Stimulated activated CD8-positive, alpha-beta memory T cell treated with anti-CD3 and anti-CD28 coated beads, Interleukin-7, amount 100 ng/mL, for 4 hours (primary cell): ENCODE results near the gene FRRS1L.

ENCODE experiments used
- DNase-seq, 2 donors: peaks; one replicate each; pipeline ENCODE4 v3.0.0-alpha.2; 2020; ENCODE audit warnings: low read depth in 2 of 2

Gene FRRS1L

GRCh38 chr9:109107402-109108240 lies 59.4 kb downstream of the FRRS1L start:
- DNase-seq, result no peak

- DNase-seq, result no peak
These were observed 65.2 kb downstream of the FRRS1L start for GRCh38 chr9:109101810-109102209.

GRCh38 chr9:109101202-109101595 lies 65.8 kb downstream of the FRRS1L start:
- no peak for DNase-seq

GRCh38 chr9:109100543-109101201 lies 66.4 kb downstream of the FRRS1L start:
- DNase-seq, result no peak

- DNase-seq, result no peak
These were observed 68.1 kb downstream of the FRRS1L start for GRCh38 chr9:109098960-109099308.

- DNase-seq, result no peak
These were observed 68.7 kb downstream of the FRRS1L start for GRCh38 chr9:109098171-109098959.

GRCh38 chr9:109097146-109097545 lies 69.9 kb downstream of the FRRS1L start:
- no peak for DNase-seq

GRCh38 chr9:109095321-109095720 lies 71.7 kb downstream of the FRRS1L start:
- no peak for DNase-seq

GRCh38 chr9:109094268-109094667 lies 72.8 kb downstream of the FRRS1L start:
- no peak for DNase-seq

GRCh38 chr9:109092587-109092986 lies 74.5 kb downstream of the FRRS1L start:
- DNase-seq, result no peak

- DNase-seq, result no peak
These were observed 74.9 kb downstream of the FRRS1L start for GRCh38 chr9:109092051-109092580.

GRCh38 chr9:109088221-109088620 lies 78.8 kb downstream of the FRRS1L start:
- no peak for DNase-seq

- DNase-seq, result no peak
These were observed 79.3 kb downstream of the FRRS1L start for GRCh38 chr9:109087795-109088194.

GRCh38 chr9:109086221-109086620 lies 80.8 kb downstream of the FRRS1L start:
- DNase-seq, result no peak

- DNase-seq, result no peak
These were observed 81.5 kb downstream of the FRRS1L start for GRCh38 chr9:109085510-109085909.

- DNase-seq, result no peak
These were observed 83.1 kb downstream of the FRRS1L start for GRCh38 chr9:109083813-109084405.

GRCh38 chr9:109083141-109083540 lies 83.9 kb downstream of the FRRS1L start:
- no peak for DNase-seq

GRCh38 chr9:109082091-109082620 lies 84.9 kb downstream of the FRRS1L start:
- no peak for DNase-seq
